OCI-LY7 (cell line): ENCODE results near the gene MAFF.

Source experiments
- CTCF ChIP-seq: fragments of 200-600 bp; sonication (generic); conservative IDR thresholded peaks from 2 replicates; pipeline ENCODE4 v1.5.1; 2014; ENCODE audit warnings: mild to moderate bottlenecking, antibody characterized with exemption, low read length, moderate library complexity, mixed read lengths
- EZH2phosphoT487 ChIP-seq: fragments of 200-600 bp; sonication (generic); IDR thresholded peaks from 2 replicates; pipeline ENCODE4 v1.6.1; 2018; ENCODE audit warnings: low read depth, borderline replicate concordance, mild to moderate bottlenecking, mixed run types, antibody characterized with exemption, low read length, moderate library complexity, mixed read lengths

- TF ChIP-seq CTCF, result no peak
- no peak for TF ChIP-seq EZH2phosphoT487
Observed at GRCh38 chr22:38205261-38206128, 3.7 kb downstream of the MAFF start.
